ENCODE results near the gene UNC13D. TPM values are rescaled to one million over a fixed set of nuclear protein-coding genes. Genes with fewer than 3 reads are reported as not detected.

Gene UNC13D
- total and polyA plus RNA-seq, 9 of the 15 experiments (the other 6 are each of a cell fraction or from before 2014, with no cell fraction given): 0.86 to 244 (median 69.2) TPM

DNA sequence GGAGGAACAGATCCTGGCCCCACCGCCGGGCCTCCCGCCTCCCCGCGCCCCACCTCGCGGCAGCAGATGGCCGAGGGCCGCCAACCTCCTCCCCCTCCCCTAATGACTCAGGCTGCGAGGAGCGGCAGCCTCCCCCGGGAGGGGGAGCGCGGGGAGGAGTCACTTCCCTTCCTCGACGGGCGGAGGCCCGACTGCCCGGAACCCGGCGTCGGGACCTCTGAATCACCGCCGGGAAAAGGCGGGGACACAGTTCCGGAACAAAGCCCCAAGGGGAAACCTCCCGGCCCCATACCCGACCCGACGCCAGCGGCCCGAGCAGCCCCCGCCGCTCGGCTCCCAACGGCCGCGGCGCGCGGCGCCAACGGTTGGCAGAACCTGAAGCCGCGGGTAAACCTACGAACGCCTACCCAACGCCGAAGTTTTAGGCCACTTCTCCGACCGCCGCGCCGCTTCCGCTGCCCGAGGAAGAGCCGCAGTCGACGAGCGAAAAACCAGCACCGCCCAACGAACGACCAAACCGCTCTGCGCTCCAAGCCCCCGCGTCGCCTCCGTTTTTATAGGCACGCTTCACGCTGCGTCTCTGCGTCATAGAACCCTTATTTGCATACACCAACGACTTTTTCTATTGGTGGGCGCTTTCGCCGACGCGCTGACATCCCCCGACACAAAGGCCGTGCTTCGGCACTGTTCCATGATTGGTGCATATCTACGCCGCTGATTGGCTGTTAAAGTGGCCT lies 64.8 kb downstream of the UNC13D start (continued):
- TF ChIP-seq, protein P1, sequence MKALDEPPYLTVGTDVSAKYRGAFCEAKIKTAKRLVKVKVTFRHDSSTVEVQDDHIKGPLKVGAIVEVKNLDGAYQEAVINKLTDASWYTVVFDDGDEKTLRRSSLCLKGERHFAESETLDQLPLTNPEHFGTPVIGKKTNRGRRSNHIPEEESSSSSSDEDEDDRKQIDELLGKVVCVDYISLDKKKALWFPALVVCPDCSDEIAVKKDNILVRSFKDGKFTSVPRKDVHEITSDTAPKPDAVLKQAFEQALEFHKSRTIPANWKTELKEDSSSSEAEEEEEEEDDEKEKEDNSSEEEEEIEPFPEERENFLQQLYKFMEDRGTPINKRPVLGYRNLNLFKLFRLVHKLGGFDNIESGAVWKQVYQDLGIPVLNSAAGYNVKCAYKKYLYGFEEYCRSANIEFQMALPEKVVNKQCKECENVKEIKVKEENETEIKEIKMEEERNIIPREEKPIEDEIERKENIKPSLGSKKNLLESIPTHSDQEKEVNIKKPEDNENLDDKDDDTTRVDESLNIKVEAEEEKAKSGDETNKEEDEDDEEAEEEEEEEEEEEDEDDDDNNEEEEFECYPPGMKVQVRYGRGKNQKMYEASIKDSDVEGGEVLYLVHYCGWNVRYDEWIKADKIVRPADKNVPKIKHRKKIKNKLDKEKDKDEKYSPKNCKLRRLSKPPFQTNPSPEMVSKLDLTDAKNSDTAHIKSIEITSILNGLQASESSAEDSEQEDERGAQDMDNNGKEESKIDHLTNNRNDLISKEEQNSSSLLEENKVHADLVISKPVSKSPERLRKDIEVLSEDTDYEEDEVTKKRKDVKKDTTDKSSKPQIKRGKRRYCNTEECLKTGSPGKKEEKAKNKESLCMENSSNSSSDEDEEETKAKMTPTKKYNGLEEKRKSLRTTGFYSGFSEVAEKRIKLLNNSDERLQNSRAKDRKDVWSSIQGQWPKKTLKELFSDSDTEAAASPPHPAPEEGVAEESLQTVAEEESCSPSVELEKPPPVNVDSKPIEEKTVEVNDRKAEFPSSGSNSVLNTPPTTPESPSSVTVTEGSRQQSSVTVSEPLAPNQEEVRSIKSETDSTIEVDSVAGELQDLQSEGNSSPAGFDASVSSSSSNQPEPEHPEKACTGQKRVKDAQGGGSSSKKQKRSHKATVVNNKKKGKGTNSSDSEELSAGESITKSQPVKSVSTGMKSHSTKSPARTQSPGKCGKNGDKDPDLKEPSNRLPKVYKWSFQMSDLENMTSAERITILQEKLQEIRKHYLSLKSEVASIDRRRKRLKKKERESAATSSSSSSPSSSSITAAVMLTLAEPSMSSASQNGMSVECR (CRISPR knock-in tag; IDR thresholded peaks at IDR 0.05): peak; percentile 86
- TF ChIP-seq ILK (tag; IDR thresholded peaks at IDR 0.05; ENCODE audit: borderline replicate concordance, low read depth): no peak
- TF ChIP-seq, protein P2, sequence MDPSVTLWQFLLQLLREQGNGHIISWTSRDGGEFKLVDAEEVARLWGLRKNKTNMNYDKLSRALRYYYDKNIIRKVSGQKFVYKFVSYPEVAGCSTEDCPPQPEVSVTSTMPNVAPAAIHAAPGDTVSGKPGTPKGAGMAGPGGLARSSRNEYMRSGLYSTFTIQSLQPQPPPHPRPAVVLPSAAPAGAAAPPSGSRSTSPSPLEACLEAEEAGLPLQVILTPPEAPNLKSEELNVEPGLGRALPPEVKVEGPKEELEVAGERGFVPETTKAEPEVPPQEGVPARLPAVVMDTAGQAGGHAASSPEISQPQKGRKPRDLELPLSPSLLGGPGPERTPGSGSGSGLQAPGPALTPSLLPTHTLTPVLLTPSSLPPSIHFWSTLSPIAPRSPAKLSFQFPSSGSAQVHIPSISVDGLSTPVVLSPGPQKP (CRISPR knock-in tag; IDR thresholded peaks at IDR 0.05): no peak
- TF ChIP-seq NCOA6 (IDR thresholded peaks at IDR 0.05): peak; percentile 91
- peak; percentile 88 for TF ChIP-seq CXXC5 (CRISPR knock-in tag; IDR thresholded peaks at IDR 0.05)
- TF ChIP-seq SIX5 (IDR thresholded peaks at IDR 0.05; ENCODE audit: borderline replicate concordance in 1 of 2, insufficient read depth in 1 of 2, low read depth in 1 of 2, low read length in 2 of 2): no peak
- peak; percentile 91 for TF ChIP-seq CREM (IDR thresholded peaks at IDR 0.05; ENCODE audit: low read depth)
- peak; percentile 14; the same call in 1 of the 2 replicates for TF ChIP-seq ZNF644 (tag; IDR thresholded peaks at IDR 0.05; ENCODE audit: low read depth)
- TF ChIP-seq CHCHD3 (CRISPR knock-in tag; IDR thresholded peaks at IDR 0.05): peak; percentile 88
- no peak for TF ChIP-seq MTF1 (CRISPR knock-in tag; IDR thresholded peaks at IDR 0.05; ENCODE audit: borderline replicate concordance)
- no peak for TF ChIP-seq ZNF561 (CRISPR knock-in tag; conservative IDR thresholded peaks at IDR 0.05)
- peak; percentile 96 for TF ChIP-seq MBD2 (IDR thresholded peaks at IDR 0.05; ENCODE audit: borderline replicate concordance, low read depth)
- TF ChIP-seq, protein P3, sequence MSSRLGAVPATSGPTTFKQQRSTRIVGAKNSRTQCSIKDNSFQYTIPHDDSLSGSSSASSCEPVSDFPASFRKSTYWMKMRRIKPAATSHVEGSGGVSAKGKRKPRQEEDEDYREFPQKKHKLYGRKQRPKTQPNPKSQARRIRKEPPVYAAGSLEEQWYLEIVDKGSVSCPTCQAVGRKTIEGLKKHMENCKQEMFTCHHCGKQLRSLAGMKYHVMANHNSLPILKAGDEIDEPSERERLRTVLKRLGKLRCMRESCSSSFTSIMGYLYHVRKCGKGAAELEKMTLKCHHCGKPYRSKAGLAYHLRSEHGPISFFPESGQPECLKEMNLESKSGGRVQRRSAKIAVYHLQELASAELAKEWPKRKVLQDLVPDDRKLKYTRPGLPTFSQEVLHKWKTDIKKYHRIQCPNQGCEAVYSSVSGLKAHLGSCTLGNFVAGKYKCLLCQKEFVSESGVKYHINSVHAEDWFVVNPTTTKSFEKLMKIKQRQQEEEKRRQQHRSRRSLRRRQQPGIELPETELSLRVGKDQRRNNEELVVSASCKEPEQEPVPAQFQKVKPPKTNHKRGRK (tag; IDR thresholded peaks at IDR 0.05): no peak
- TF ChIP-seq NCOA4 (IDR thresholded peaks at IDR 0.05; ENCODE audit: partially characterized antibody): no peak
- no peak for TF ChIP-seq PHB2 (IDR thresholded peaks at IDR 0.05; ENCODE audit: low read depth)
- peak; percentile 81 to 84 for TF ChIP-seq NRF1 (conservative IDR thresholded peaks at IDR 0.05 in 1 of 2, IDR thresholded peaks at IDR 0.05 in 1 of 2)
- TF ChIP-seq, protein P4, sequence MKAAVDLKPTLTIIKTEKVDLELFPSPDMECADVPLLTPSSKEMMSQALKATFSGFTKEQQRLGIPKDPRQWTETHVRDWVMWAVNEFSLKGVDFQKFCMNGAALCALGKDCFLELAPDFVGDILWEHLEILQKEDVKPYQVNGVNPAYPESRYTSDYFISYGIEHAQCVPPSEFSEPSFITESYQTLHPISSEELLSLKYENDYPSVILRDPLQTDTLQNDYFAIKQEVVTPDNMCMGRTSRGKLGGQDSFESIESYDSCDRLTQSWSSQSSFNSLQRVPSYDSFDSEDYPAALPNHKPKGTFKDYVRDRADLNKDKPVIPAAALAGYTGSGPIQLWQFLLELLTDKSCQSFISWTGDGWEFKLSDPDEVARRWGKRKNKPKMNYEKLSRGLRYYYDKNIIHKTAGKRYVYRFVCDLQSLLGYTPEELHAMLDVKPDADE (conservative IDR thresholded peaks at IDR 0.05; ENCODE audit: control insufficient read depth, low read depth, low read length): peak; percentile 83
- no peak for TF ChIP-seq ZNF408 (CRISPR knock-in tag; IDR thresholded peaks at IDR 0.05; ENCODE audit: low read depth)
- peak; percentile 54; the same call in 1 of the 2 replicates for TF ChIP-seq ESRRA (IDR thresholded peaks at IDR 0.05; ENCODE audit: borderline replicate concordance, low read depth)
- no peak for TF ChIP-seq PURB (CRISPR knock-in tag; IDR thresholded peaks at IDR 0.05; ENCODE audit: low read depth)
